Smooth muscle cell (in vitro differentiated cells): ENCODE data around the gene TP53I11. TPM values are rescaled to one million over a fixed set of nuclear protein-coding genes. Genes with fewer than 3 reads are reported as not detected.

Experiments
- DNase-seq: peaks from one replicate; lab custom pipeline; 2025; ENCODE audit not compliant: unreplicated experiment; lab: John Stamatoyannopoulos, UW
- H2AFZ ChIP-seq: fragments of 200-600 bp; sonication (generic); 2 replicates; pipeline ENCODE4 v1.6.0; 2016; ENCODE audit warnings: antibody characterized with exemption, low read depth, mild to moderate bottlenecking
- H3F3A ChIP-seq: fragments of 200-600 bp; sonication (generic); 2 replicates; pipeline ENCODE4 v1.6.0; 2017; ENCODE audit warnings: antibody characterized with exemption, low read depth
- H3K27ac ChIP-seq: fragments of 200-600 bp; sonication (generic); 2 replicates; pipeline ENCODE4 v1.5.1; 2016; ENCODE audit warnings: low read depth, mild to moderate bottlenecking
- H3K27me3 ChIP-seq: fragments of 200-600 bp; sonication (generic); 2 replicates; pipeline ENCODE4 v1.6.1; 2016; ENCODE audit warnings: low read depth, mild to moderate bottlenecking
- H3K36me3 ChIP-seq: fragments of 200-600 bp; sonication (generic); 2 replicates; pipeline ENCODE4 v1.5.1; 2016; ENCODE audit warnings: low read depth
- H3K4me1 ChIP-seq: fragments of 200-600 bp; sonication (generic); 2 replicates; pipeline ENCODE4 v1.5.1; 2016; ENCODE audit warnings: low read depth
- H3K4me2 ChIP-seq: fragments of 200-600 bp; sonication (generic); 2 replicates; pipeline ENCODE4 v1.6.0; 2016; ENCODE audit warnings: mild to moderate bottlenecking
- H3K4me3 ChIP-seq: fragments of 200-600 bp; sonication (generic); 2 replicates; pipeline ENCODE4 v1.5.1; 2016; ENCODE audit warnings: mild to moderate bottlenecking
- H3K79me2 ChIP-seq: fragments of 200-600 bp; sonication (generic); 2 replicates; pipeline ENCODE4 v1.6.0; 2016; ENCODE audit warnings: low read depth, mild to moderate bottlenecking
- H3K9ac ChIP-seq: fragments of 200-600 bp; sonication (generic); 2 replicates; pipeline ENCODE4 v1.6.0; 2016; ENCODE audit warnings: low read depth
- H3K9me3 ChIP-seq: fragments of 200-600 bp; sonication (generic); replicated peaks from 2 replicates; pipeline ENCODE4 v1.5.1; 2016; ENCODE audit warnings: low read depth
- H4K20me1 ChIP-seq: fragments of 200-600 bp; sonication (generic); 2 replicates; pipeline ENCODE4 v1.6.0; 2016; ENCODE audit warnings: low read depth
- WGBS: methylation state at CpG from one replicate; pipeline ENCODE4 v1.1.7; 2016; ENCODE audit warnings: low lambda C conversion rate; 5-methylcytosine and 5-hydroxymethylcytosine counted together
- polyA plus RNA-seq: library from polyadenylated mRNA; unstranded; fragments of >200 nt; fragmentation: Nextera tagmentation; extraction: Ambion mirVana; gene quantifications from 2 replicates; pipeline ENCODE4 v1.2.1, GENCODE V29; 2016
- total RNA-seq: library from RNA; depleted of rRNA; stranded (reverse); fragments of >200 nt; gene quantifications from 2 replicates; pipeline ENCODE4 v1.2.3, GENCODE V29; 2014
- TF ChIP-seq, protein P1 (sequence below): fragments of 200-600 bp; sonication (generic); IDR thresholded peaks from 2 replicates; pipeline ENCODE4 v1.5.1; 2017; ENCODE audit warnings: borderline replicate concordance, mild to moderate bottlenecking, antibody characterized with exemption; ENCODE audit not compliant: insufficient read depth, poor library complexity, severe bottlenecking

TP53I11 gene
- total and polyA plus RNA-seq, 2 experiments from 2014 or later = 14.2 to 61.2 TPM

DNA sequence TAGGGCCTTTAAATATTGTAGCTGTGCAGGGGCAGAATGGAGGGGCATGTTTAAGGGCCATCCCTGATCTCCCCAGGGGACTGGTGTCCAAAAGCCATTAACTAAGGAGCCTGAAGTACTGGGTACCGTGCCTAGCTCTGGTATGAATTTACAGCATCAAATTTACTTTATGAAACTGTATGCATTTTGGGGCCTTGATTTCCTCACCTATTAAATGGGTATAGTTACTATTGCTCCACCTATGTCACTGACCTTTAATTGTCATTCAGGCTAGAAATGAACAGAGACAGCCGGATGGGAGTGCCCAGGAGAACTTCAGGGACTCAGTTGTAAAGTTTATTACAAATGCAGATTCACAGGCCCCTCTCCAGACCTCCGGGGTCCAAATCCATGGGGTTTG, 11.8 kb upstream of the TP53I11 start:
- Histone ChIP-seq H2AFZ (no peak overlapping the region), H3K79me2 (no peaks in the 10 kb centered on the region), H3K9ac (no peak overlapping the region), H3K4me3 (no peak overlapping the region), H3F3A (no peaks in the 10 kb centered on the region), H3K27me3 (peaks cover 5% of the 10 kb centered on the region), H3K9me3 (no peaks in the 10 kb centered on the region), H3K27ac (no peak overlapping the region), H3K4me1 (peaks cover 37% of the 10 kb centered on the region), H3K4me2 (no peak overlapping the region), H3K36me3 (no peaks in the 10 kb centered on the region), H4K20me1 (no peaks in the 10 kb centered on the region)
- TF ChIP-seq, protein P1, sequence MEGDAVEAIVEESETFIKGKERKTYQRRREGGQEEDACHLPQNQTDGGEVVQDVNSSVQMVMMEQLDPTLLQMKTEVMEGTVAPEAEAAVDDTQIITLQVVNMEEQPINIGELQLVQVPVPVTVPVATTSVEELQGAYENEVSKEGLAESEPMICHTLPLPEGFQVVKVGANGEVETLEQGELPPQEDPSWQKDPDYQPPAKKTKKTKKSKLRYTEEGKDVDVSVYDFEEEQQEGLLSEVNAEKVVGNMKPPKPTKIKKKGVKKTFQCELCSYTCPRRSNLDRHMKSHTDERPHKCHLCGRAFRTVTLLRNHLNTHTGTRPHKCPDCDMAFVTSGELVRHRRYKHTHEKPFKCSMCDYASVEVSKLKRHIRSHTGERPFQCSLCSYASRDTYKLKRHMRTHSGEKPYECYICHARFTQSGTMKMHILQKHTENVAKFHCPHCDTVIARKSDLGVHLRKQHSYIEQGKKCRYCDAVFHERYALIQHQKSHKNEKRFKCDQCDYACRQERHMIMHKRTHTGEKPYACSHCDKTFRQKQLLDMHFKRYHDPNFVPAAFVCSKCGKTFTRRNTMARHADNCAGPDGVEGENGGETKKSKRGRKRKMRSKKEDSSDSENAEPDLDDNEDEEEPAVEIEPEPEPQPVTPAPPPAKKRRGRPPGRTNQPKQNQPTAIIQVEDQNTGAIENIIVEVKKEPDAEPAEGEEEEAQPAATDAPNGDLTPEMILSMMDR = no peak
- WGBS = 75% methylated on average over 3 of the region's 3 CpGs
- DNase-seq = no peak

DNA sequence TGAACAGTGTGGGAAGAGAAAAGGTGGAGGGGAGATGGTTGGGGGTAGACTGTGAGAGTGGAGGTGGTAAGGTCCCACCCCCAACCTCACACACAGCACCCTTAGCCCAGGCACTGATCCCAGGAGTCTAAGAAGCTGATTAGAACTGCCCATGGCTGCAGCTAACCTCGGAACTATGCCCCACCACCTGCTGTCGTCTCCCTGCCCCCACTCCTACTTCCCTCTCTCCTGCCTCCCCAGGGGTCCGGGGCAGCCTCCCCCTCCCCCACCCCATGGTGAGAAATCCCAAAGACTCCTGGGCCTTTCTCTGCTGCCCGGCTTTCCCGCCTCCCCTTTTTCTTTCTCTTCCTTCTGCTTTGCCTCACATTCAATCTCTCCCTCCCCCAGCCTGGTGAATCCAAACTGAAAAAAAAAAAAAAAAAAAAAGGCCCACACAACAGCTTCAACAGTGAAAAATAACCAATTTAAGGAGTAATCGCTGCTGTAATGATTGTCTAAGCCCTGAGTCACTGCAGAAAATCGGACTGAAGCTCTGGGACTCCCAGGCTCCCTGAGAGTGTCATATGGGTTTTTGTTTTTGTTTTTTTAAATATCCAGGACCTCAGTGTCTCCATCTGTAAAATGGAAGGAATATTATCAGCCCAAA, 9.6 kb upstream of the TP53I11 start:
- 32% methylated on average over 2 of the region's 7 CpGs for WGBS
- Histone ChIP-seq H3K4me1 (peaks cover 39% of the 10 kb centered on the region), H4K20me1 (no peaks in the 10 kb centered on the region), H3K36me3 (no peaks in the 10 kb centered on the region), H3K9ac (no peak overlapping the region), H3K27me3 (peaks cover 17% of the 10 kb centered on the region), H3K79me2 (no peaks in the 10 kb centered on the region), H3K4me2 (no peak overlapping the region), H2AFZ (no peak overlapping the region), H3K4me3 (no peak overlapping the region), H3K9me3 (no peaks in the 10 kb centered on the region), H3K27ac (no peak overlapping the region), H3F3A (no peaks in the 10 kb centered on the region)
- DNase-seq = no peak
- TF ChIP-seq, protein P1 = no peak

DNA sequence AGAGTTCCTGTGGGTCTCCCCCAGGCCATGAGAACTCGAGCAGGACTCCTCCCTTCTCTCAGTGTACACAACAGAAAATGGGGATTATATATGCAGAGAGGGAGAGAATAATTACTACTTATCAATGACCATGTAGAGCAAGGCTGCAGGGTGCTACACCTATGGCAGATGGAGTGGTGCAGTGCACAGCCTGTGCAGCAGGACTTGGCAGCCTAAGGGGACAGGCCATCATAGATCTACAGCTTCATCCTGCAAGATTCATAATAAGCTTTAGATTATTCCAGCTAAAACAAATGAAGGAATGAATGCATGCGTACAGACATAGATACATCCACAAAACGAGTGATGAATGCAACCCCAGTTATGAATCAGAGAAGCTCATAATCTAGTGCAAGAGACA, 8.4 kb upstream of the TP53I11 start:
- Histone ChIP-seq H2AFZ (no peak overlapping the region), H4K20me1 (no peaks in the 10 kb centered on the region)
- 88% methylated on average over 3 of the region's 3 CpGs for WGBS

More for the DNA sequence above, 8.4 kb upstream of the TP53I11 start:
- Histone ChIP-seq H3F3A (no peaks in the 10 kb centered on the region), H3K79me2 (no peaks in the 10 kb centered on the region), H3K4me3 (no peak overlapping the region), H3K36me3 (no peaks in the 10 kb centered on the region), H3K4me2 (no peak overlapping the region), H3K9ac (no peak overlapping the region), H3K4me1 (peaks cover 30% of the 10 kb centered on the region), H3K27me3 (peaks cover 17% of the 10 kb centered on the region), H3K9me3 (no peaks in the 10 kb centered on the region), H3K27ac (no peak overlapping the region)
- no peak for DNase-seq
- TF ChIP-seq, protein P1 = no peak
